ENCODE data around the gene KITLG.

DNA sequence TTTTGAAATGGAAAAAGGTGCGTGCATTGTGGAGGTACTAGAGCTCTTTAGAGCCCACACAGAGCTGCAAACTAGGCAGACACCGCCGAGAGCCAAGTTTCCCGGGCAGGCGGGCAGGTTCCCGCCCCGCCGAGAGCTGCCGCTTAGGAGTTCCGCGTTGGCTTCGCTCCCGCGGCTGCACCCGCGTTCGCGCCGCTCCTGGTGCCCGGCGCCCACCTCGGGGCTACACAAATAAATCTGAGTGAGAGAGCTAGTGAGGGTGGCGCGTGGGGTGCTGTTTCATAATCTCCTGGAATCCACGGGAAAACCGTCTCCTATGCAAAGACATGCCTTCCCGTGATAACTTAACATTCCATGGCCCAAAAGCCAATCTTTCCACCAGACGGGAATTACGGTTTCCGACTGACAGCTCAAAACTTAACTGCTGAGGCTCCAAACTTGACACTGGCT, 645 bp downstream of the KITLG start:
- TF ChIP-seq POLR2AphosphoS5 (IDR thresholded peaks at IDR 0.05; ENCODE audit: low read depth, low read length) = no peak
- TF ChIP-seq, protein P1, sequence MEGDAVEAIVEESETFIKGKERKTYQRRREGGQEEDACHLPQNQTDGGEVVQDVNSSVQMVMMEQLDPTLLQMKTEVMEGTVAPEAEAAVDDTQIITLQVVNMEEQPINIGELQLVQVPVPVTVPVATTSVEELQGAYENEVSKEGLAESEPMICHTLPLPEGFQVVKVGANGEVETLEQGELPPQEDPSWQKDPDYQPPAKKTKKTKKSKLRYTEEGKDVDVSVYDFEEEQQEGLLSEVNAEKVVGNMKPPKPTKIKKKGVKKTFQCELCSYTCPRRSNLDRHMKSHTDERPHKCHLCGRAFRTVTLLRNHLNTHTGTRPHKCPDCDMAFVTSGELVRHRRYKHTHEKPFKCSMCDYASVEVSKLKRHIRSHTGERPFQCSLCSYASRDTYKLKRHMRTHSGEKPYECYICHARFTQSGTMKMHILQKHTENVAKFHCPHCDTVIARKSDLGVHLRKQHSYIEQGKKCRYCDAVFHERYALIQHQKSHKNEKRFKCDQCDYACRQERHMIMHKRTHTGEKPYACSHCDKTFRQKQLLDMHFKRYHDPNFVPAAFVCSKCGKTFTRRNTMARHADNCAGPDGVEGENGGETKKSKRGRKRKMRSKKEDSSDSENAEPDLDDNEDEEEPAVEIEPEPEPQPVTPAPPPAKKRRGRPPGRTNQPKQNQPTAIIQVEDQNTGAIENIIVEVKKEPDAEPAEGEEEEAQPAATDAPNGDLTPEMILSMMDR (IDR thresholded peaks at IDR 0.05) = no peak
- TF ChIP-seq, protein P2, sequence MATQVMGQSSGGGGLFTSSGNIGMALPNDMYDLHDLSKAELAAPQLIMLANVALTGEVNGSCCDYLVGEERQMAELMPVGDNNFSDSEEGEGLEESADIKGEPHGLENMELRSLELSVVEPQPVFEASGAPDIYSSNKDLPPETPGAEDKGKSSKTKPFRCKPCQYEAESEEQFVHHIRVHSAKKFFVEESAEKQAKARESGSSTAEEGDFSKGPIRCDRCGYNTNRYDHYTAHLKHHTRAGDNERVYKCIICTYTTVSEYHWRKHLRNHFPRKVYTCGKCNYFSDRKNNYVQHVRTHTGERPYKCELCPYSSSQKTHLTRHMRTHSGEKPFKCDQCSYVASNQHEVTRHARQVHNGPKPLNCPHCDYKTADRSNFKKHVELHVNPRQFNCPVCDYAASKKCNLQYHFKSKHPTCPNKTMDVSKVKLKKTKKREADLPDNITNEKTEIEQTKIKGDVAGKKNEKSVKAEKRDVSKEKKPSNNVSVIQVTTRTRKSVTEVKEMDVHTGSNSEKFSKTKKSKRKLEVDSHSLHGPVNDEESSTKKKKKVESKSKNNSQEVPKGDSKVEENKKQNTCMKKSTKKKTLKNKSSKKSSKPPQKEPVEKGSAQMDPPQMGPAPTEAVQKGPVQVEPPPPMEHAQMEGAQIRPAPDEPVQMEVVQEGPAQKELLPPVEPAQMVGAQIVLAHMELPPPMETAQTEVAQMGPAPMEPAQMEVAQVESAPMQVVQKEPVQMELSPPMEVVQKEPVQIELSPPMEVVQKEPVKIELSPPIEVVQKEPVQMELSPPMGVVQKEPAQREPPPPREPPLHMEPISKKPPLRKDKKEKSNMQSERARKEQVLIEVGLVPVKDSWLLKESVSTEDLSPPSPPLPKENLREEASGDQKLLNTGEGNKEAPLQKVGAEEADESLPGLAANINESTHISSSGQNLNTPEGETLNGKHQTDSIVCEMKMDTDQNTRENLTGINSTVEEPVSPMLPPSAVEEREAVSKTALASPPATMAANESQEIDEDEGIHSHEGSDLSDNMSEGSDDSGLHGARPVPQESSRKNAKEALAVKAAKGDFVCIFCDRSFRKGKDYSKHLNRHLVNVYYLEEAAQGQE (IDR thresholded peaks at IDR 0.05; ENCODE audit: insufficient read depth in 1 of 2, low read depth in 2 of 2, low read length in 1 of 2) = no peak
- no peak for TF ChIP-seq SIN3A (IDR thresholded peaks at IDR 0.05; ENCODE audit: borderline replicate concordance, insufficient read depth, low read depth, low read length)
